ENCODE measurements around the gene SLC39A2. TPM values are rescaled to one million over a fixed set of nuclear protein-coding genes. Genes with fewer than 3 reads are reported as not detected.

SLC39A2 gene
- total RNA-seq, 2 donors from 2014 or later, result 0.53 TPM; not detected in 1

Other genes starting within 250 kb of the SLC39A2 start
- gene EDDM3B, start 230.9 kb upstream of the SLC39A2 start, total RNA-seq, result not detected
- gene RNASE6, start 218.0 kb upstream of the SLC39A2 start, total RNA-seq, result 1 to 10 TPM in 1 of 2 donors, under 1 TPM in 1; 0.56 to 1.3 TPM
- not detected for gene RNASE1, start 196.4 kb upstream of the SLC39A2 start, total RNA-seq
- gene RNASE3, start 107.9 kb upstream of the SLC39A2 start, total RNA-seq, result not detected
- gene RNASE2, start 43.8 kb upstream of the SLC39A2 start, total RNA-seq, result not detected
- gene METTL17, start 9.3 kb upstream of the SLC39A2 start, total RNA-seq, result 100 to 1,000 TPM in 1 of 2 donors, 10 to 100 TPM in 1; 70.5 to 101 TPM
- gene NDRG2, start 25.8 kb downstream of the SLC39A2 start, total RNA-seq, result 1 to 10 TPM; 1.9 to 3.1 TPM
- not detected for gene TPPP2, start 30.9 kb downstream of the SLC39A2 start, total RNA-seq
- gene RNASE13, start 35.5 kb downstream of the SLC39A2 start, total RNA-seq, result not detected
- gene RNASE7, start 43.1 kb downstream of the SLC39A2 start, total RNA-seq, result not detected
- gene RNASE8, start 58.5 kb downstream of the SLC39A2 start, total RNA-seq, result not detected
- gene ARHGEF40, start 71.0 kb downstream of the SLC39A2 start, total RNA-seq, result under 1 TPM; 0.36 to 0.75 TPM
- 1 to 10 TPM; 4.5 to 9.5 TPM for gene ZNF219, start 99.4 kb downstream of the SLC39A2 start, total RNA-seq
- not detected for gene TMEM253, start 101.8 kb downstream of the SLC39A2 start, total RNA-seq
- gene OR5AU1, start 156.8 kb downstream of the SLC39A2 start, total RNA-seq, result not detected

Data from natural killer cell treated with Interleukin-12 subunit alpha and Interleukin-12 subunit beta and Interleukin-15 and Interleukin-18, amount 100 ng/mL, for 72 hours (primary cell).